HG02981 (cell line): ENCODE data around the gene TSC22D4.
"Not testable (repeated sequence)": the region's sequence is repeated elsewhere in the genome, so short reads cannot be mapped to it uniquely, and the experiment has no call there.

ENCODE experiments used
- ATAC-seq: cut with Tn5 transposase; IDR thresholded peaks from one replicate; pipeline ENCODE4 v1.9.1; 2021; ENCODE audit warnings: mild to moderate bottlenecking, moderate library complexity; ENCODE audit not compliant: unreplicated experiment

Gene TSC22D4

GRCh38 chr7:100476101-100476780 is 2.8 kb downstream of the TSC22D4 start:
- no peak for ATAC-seq

GRCh38 chr7:100475549-100475948 is 3.5 kb downstream of the TSC22D4 start:
- ATAC-seq, result no peak

DNA sequence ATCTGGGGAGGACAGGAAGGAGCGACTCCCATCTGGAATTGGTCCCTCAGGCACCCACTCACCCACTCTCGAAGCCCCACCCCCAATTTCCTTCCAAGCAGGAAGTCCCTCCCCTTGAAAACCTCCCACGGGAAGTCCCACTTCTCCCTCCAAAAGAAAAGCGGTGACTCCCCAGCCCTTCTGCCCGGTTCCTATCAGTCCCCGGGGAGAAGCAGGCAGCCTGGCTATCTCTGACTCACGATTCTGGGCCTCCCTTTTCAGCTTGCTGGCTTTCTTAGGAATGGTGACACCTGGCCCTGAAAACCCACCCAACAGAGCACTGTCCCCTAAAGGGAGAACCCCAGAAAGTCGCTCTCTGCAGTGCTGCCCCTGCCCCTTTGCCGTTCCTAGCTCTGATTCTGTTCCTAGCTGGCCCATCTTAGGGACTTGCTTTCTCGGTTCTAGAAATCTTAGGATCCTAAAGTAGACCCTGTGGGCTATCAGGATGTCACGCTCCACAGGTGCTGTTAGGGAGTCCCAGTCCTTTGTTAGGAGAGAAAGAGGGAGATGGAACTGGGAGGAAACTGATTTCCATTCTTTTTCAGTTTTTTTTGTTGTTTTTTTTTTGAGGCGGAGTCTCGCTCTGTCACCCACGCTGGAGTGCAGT is 6.0 kb downstream of the TSC22D4 start:
- no peak for ATAC-seq

DNA sequence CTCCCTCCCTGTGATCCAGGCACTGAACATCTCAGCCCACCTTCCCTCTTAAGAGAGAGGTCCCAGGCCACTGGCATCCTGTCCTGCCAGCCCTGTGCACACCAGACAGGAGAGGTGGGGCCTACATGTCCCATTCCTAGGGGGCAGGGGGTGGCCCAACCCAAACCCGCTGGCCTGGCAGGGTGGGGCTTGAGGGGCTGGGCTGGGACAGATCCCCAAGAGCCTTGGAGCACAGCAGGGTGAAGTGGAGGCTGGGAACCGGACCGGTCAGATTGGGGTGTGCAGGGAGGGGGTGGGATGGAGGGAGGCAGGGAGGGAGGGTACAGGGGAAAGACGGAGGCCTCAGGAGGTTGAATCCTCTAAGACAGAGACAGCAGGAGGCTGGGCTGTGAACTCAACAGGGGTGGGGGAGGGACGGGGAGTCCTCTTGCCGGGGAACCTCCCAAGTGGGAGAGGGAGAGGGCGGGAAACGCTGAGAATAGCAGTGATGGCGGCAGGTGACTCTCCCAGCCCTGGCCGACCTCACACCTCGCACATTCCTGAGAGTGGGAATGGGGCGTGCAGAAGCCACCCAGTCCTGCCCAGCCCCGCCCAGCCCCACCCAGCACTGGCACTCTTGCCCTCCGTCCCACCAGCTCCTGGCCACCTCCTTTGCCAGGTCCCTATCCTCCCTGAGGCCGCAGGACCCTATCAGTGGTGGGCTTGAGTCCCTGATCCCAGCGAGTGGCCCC is 6.7 kb downstream of the TSC22D4 start:
- ATAC-seq, result no peak

GRCh38 chr7:100471021-100471420 is 8.0 kb downstream of the TSC22D4 start:
- no peak for ATAC-seq

DNA sequence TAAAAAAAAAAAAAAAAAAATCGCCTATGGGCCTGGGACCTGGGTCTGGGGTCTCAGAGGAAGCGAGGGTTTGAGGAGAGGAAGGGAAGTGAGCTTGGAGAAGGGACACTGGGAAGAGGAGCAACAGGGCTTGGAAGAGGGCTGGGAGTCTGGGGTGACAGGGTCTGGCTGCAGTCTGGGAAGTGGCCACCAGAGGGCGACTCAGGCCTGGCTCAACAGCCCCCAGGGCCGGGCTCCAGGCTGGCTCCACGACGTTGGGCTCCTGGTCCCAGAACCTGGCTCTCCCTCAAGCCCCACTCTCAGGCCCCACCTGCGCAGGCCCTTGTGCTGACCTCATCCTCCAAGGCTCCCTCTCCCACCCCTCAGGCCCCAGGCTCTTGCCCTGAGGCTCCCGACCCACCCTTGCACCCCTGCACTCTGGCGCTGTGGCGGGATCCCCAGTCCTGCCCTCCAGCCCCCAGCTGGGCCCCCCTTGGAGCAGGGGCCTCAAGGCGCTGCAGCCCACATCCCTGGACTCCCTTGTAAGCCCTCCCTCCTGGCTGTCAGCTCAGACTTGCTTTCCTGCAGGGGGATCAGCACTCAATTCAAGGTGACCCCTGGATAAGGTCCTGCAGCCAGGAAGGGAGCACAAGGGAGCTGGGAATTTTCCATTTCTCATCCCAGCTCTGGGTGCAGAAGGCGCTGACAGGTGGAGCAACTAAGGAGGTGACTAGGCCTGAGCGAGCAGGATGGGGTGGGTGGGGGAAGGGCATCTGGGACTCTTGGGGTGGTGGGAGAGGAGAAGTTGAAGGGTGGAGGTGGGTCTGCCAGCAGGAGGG is 9.6 kb downstream of the TSC22D4 start:
- no peak for ATAC-seq

DNA sequence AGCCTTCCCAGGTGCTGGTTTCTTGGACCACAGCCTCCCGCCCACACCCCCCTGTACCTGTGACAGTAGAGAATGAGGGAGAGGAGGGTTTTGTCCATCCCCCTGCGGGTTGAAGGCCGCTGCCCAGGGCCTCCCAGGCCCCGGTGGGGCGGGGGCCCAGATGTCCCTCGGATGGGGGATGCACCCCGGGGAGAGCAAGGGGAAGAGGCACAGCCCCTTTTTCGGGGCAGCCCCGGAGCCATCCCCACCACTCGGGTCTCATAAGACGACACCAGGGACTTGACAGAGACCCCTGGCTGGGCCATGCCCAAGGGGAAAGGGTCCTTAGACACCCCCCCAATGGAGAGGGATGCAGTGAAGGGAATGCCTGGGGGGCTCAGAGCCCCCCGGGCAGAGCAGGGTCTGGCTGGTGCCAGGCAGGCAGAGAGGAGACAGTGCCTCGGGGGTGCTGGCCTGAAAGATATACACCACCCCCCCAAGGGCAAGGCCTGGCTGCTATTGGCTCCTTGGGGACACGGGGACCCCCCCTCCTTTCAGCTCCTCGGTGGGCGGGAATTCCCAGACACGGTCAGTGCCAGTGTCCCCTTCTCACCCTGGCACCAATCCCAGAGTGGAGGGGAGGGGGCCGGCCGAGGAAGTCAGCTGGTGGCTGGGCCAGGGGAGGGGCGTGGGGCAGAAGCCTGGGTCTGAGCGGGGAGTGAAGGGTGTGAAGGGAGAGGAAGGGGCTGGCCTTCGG is 11.2 kb downstream of the TSC22D4 start:
- no peak for ATAC-seq

- ATAC-seq, result no peak
Observed at GRCh38 chr7:100466653-100467605, 12.1 kb downstream of the TSC22D4 start.

GRCh38 chr7:100465702-100466311 is 13.2 kb downstream of the TSC22D4 start:
- ATAC-seq, result no peak

GRCh38 chr7:100465299-100465698 is 13.7 kb downstream of the TSC22D4 start:
- ATAC-seq, result no peak

DNA sequence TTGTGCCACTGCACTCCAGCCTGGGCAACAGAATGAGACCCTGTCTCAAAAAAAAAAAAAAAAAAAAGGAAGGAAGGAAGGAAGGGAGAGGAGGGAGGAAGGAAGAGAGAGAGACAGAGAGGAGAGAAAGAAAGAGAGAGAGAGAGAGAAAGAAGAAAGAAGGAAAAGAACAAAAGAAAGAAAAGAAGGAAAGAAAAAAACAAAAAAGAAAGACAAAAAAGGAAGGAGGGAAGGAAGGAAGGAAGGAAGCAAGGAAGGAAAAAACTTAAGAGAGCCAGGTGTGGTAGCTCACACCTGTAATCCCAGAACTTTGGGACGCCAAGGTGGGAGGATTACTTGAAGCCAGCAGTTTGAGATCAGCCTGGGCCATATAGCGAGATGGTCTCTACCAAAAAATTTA is 14.2 kb downstream of the TSC22D4 start:
- no peak for ATAC-seq

DNA sequence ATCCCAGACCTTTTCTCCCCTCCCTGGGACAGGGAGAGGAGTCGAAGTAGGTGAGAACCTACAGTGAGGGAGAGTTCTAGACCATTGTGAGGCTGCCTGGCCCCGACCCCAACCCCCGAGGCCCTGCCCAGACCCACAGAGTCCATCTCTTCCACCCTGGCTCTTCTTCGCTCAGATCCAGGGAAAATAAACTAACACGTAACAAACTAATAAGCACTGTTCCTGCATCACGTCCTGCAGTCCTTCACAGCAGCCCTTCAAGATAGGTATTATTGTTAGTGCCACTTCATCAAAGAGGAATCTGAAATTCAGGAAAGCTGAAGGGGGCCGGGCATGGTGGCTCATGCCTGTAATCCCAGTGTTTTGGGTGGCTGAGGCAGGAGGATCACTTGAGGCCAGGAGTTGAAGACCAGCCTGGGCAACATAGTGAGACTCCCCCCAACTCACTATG is 14.8 kb downstream of the TSC22D4 start, which contains the start of gene SPACDR:
Gene SPACDR (minus strand): TSS at position 51 of the 451 bp plus-strand sequence. CDS start 235 bp downstream, outside the sequence.
- ATAC-seq, result no peak

- ATAC-seq, result no peak
Observed at GRCh38 chr7:100457033-100457432, 22.0 kb downstream of the TSC22D4 start.

- ATAC-seq, result no peak
Observed at GRCh38 chr7:100456562-100456961, 22.5 kb downstream of the TSC22D4 start.

GRCh38 chr7:100455206-100455605 is 23.8 kb downstream of the TSC22D4 start:
- no peak for ATAC-seq

GRCh38 chr7:100453854-100454253 is 25.2 kb downstream of the TSC22D4 start:
- not testable (repeated sequence) for ATAC-seq

GRCh38 chr7:100452513-100452912 is 26.5 kb downstream of the TSC22D4 start:
- no peak for ATAC-seq

DNA sequence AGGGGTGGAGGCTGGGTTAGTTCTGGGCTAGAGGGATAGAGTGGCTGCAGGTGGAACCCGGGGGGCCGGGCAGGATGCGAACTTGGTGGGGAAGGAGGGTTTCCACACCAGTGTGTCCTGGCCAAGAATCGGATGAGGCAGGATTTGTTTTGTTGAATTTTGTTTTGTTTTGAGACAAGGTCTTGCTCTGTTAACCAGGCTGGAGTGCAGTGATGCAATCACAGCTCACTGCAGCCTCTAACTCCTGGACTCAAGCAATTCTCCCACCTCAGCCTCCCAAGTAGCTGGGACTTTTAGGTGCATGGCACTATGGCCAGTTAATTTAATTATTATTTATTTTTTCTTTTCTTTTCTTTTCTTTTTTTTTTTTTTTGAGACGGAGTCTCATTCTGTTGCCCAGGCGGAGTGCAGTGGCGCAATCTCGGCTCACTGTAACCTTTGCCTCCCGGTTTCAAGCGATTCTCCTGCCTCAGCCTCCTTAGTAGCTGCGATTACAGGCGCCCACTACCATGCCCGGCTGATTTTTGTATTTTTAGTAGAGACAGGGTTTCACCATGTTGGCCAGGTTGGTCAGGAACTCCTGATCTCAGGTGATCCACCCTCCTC is 29.7 kb downstream of the TSC22D4 start:
- ATAC-seq, result no peak
